WTC11 (cell line): ENCODE measurements around the gene GPC4. TPM values are rescaled to one million over a fixed set of nuclear protein-coding genes. Genes with fewer than 3 reads are reported as not detected.

Experiments
- ATAC-seq: fragments of 200-7000 bp; cut with Tn5 transposase; 2 replicates; pipeline ENCODE4 v1.10.0; 2021; ENCODE audit warnings: mild to moderate bottlenecking, moderate library complexity
- CTCF ChIA-PET: fragments of 300-600 bp; sonication (Branson Sonifier 250); formaldehyde crosslinking; loops from one replicate; lab custom pipeline; 2021; ENCODE audit warnings: antibody characterized with exemption; lab: Charles Lee
- POLR2A ChIA-PET: fragments of 350-600 bp; sonication (Branson Sonifier 250); formaldehyde crosslinking; loops from one replicate; lab custom pipeline; 2021; ENCODE audit warnings: antibody characterized with exemption; lab: Charles Lee
- DNase-seq: peaks from one replicate; pipeline ENCODE4 v3.0.0; 2021; ENCODE audit warnings: low spot score
- H3K27ac Mint-ChIP-seq: 2 replicates; pipeline ENCODE4 v1.8.0; 2021; ENCODE audit warnings: mixed read lengths
- H3K27me3 Mint-ChIP-seq: 2 replicates; pipeline ENCODE4 v1.8.0; 2021; ENCODE audit warnings: low read depth, mild to moderate bottlenecking, moderate library complexity, mixed read lengths
- H3K36me3 Mint-ChIP-seq: 2 replicates; pipeline ENCODE4 v1.8.0; 2021; ENCODE audit warnings: mixed read lengths
- H3K4me1 Mint-ChIP-seq: 2 replicates; pipeline ENCODE4 v1.8.0; 2022; ENCODE audit warnings: mixed read lengths
- H3K4me3 Mint-ChIP-seq: 2 replicates; pipeline ENCODE4 v1.8.0; 2021; ENCODE audit warnings: mild to moderate bottlenecking, moderate library complexity, mixed read lengths
- H3K9me3 Mint-ChIP-seq: 2 replicates; pipeline ENCODE4 v1.8.0; 2021; ENCODE audit warnings: mixed read lengths
- ATF3 ChIP-seq: sonication (generic); formaldehyde crosslinking; conservative IDR thresholded peaks from 2 replicates; pipeline ENCODE4 v1.8.1; 2022; ENCODE audit warnings: mild to moderate bottlenecking, missing genetic modification reagents
- CDX4 ChIP-seq: fragments of 250-450 bp; sonication (Bioruptor Pico); IDR thresholded peaks from 2 replicates; pipeline ENCODE4 v1.9.0; 2021; ENCODE audit warnings: moderate library complexity, mild to moderate bottlenecking, inconsistent platforms, borderline replicate concordance
- CREB1 ChIP-seq: sonication (generic); formaldehyde crosslinking; IDR thresholded peaks from 2 replicates; pipeline ENCODE4 v1.8.0; 2023; ENCODE audit warnings: mild to moderate bottlenecking, missing genetic modification reagents
- EMX1 ChIP-seq: fragments of 250-450 bp; sonication (Bioruptor Pico); IDR thresholded peaks from 2 replicates; pipeline ENCODE4 v1.8.0; 2021; ENCODE audit warnings: mild to moderate bottlenecking
- ESRRA ChIP-seq: sonication (generic); formaldehyde crosslinking; IDR thresholded peaks from 2 replicates; pipeline ENCODE4 v1.8.1; 2022; ENCODE audit warnings: mild to moderate bottlenecking, missing genetic modification reagents, borderline replicate concordance
- FOXJ3 ChIP-seq: sonication (generic); formaldehyde crosslinking; IDR thresholded peaks from 2 replicates; pipeline ENCODE4 v1.9.0; 2021; ENCODE audit warnings: missing genetic modification reagents, mild to moderate bottlenecking, borderline replicate concordance
- GABPB1 ChIP-seq: sonication (generic); formaldehyde crosslinking; IDR thresholded peaks from 2 replicates; pipeline ENCODE4 v1.8.1; 2023; ENCODE audit warnings: mild to moderate bottlenecking, missing genetic modification reagents
- GTF2I ChIP-seq: fragments of 250-450 bp; sonication (Bioruptor Pico); conservative IDR thresholded peaks from 2 replicates; pipeline ENCODE4 v1.4.0; 2021; ENCODE audit warnings: mild to moderate bottlenecking
- HMGA2 ChIP-seq: fragments of 250-450 bp; sonication (Bioruptor Pico); IDR thresholded peaks from 2 replicates; pipeline ENCODE4 v1.4.0; 2021; ENCODE audit warnings: mild to moderate bottlenecking, moderate library complexity
- HMGXB4 ChIP-seq: sonication (generic); formaldehyde crosslinking; IDR thresholded peaks from 2 replicates; pipeline ENCODE4 v1.8.1; 2023; ENCODE audit warnings: mild to moderate bottlenecking, moderate library complexity, missing genetic modification reagents
- IRF2 ChIP-seq: sonication (generic); formaldehyde crosslinking; IDR thresholded peaks from 2 replicates; pipeline ENCODE4 v1.8.0; 2022; ENCODE audit warnings: low read depth, missing genetic modification reagents, borderline replicate concordance
- NFATC4 ChIP-seq: fragments of 250-450 bp; sonication (Bioruptor Pico); IDR thresholded peaks from 2 replicates; pipeline ENCODE4 v1.9.0; 2021; ENCODE audit warnings: mild to moderate bottlenecking
- NFYB ChIP-seq: sonication (generic); formaldehyde crosslinking; conservative IDR thresholded peaks from 2 replicates; pipeline ENCODE4 v1.8.0; 2022; ENCODE audit warnings: low read depth, missing genetic modification reagents
- NR3C1 ChIP-seq: sonication (generic); formaldehyde crosslinking; conservative IDR thresholded peaks from 2 replicates; pipeline ENCODE4 v1.8.1; 2023; ENCODE audit warnings: low read depth, mild to moderate bottlenecking, missing genetic modification reagents
- PRRX2 ChIP-seq: fragments of 250-450 bp; sonication (Bioruptor Pico); IDR thresholded peaks from 2 replicates; pipeline ENCODE4 v1.8.0; 2021; ENCODE audit warnings: mild to moderate bottlenecking
- SMAD4 ChIP-seq: sonication (generic); formaldehyde crosslinking; IDR thresholded peaks from 2 replicates; pipeline ENCODE4 v1.8.0; 2022; ENCODE audit warnings: mild to moderate bottlenecking, missing genetic modification reagents
- SOX15 ChIP-seq: fragments of 250-450 bp; sonication (Bioruptor Pico); IDR thresholded peaks from 2 replicates; pipeline ENCODE4 v1.9.0; 2021; ENCODE audit warnings: mild to moderate bottlenecking
- SP1 ChIP-seq: sonication (generic); formaldehyde crosslinking; conservative IDR thresholded peaks from 2 replicates; pipeline ENCODE4 v1.8.1; 2022; ENCODE audit warnings: missing genetic modification reagents
- USF1 ChIP-seq: sonication (generic); formaldehyde crosslinking; IDR thresholded peaks from 2 replicates; pipeline ENCODE4 v1.8.0; 2022; ENCODE audit warnings: mild to moderate bottlenecking, missing genetic modification reagents
- USF2 ChIP-seq: sonication (generic); formaldehyde crosslinking; IDR thresholded peaks from 2 replicates; pipeline ENCODE4 v1.8.1; 2023; ENCODE audit warnings: mild to moderate bottlenecking, missing genetic modification reagents, moderate library complexity
- ZBTB43 ChIP-seq: sonication (generic); formaldehyde crosslinking; IDR thresholded peaks from 2 replicates; pipeline ENCODE4 v1.8.1; 2023; ENCODE audit warnings: mild to moderate bottlenecking, missing genetic modification reagents
- ZNF121 ChIP-seq: sonication (generic); formaldehyde crosslinking; IDR thresholded peaks from 2 replicates; pipeline ENCODE4 v1.8.0; 2023; ENCODE audit warnings: missing genetic modification reagents
- ZNF219 ChIP-seq: sonication (generic); formaldehyde crosslinking; IDR thresholded peaks from 2 replicates; pipeline ENCODE4 v1.8.0; 2023; ENCODE audit warnings: missing genetic modification reagents, mild to moderate bottlenecking, borderline replicate concordance
- ZNF671 ChIP-seq: fragments of 250-450 bp; sonication (Bioruptor Pico); IDR thresholded peaks from 2 replicates; pipeline ENCODE4 v1.8.0; 2021; ENCODE audit warnings: mild to moderate bottlenecking
- ZSCAN18 ChIP-seq: fragments of 250-450 bp; sonication (Bioruptor Pico); IDR thresholded peaks from 2 replicates; pipeline ENCODE4 v2.1.2; 2022; ENCODE audit warnings: mild to moderate bottlenecking, moderate library complexity
- total RNA-seq: library from RNA; stranded (reverse); gene quantifications from 3 replicates; pipeline ENCODE4 v1.2.3, GENCODE V29; 2021
- TF ChIP-seq, protein P1 (sequence below): sonication (generic); formaldehyde crosslinking; IDR thresholded peaks from 2 replicates; pipeline ENCODE4 v1.8.0; 2023; ENCODE audit warnings: missing genetic modification reagents
- TF ChIP-seq, protein P2 (sequence below): sonication (generic); formaldehyde crosslinking; IDR thresholded peaks from 2 replicates; pipeline ENCODE4 v1.8.1; 2022; ENCODE audit warnings: low read depth, mild to moderate bottlenecking, moderate library complexity, missing genetic modification reagents, borderline replicate concordance

GPC4 gene
- total RNA-seq, 1 experiment from 2014 or later = 144 TPM

GRCh38 chrX:133389975-133390374 lies 25.3 kb downstream of the GPC4 start:
- ChIA-PET CTCF (interaction anchor here (1.1 kb wide), 1 partner anchor 55 kb away, joined by 4 read pairs; no protein-coding TSS in a partner anchor), POLR2A (no interaction called here)
- no peak for ATAC-seq
- Mint-ChIP-seq H3K27ac (peak overlapping the region; percentile 6; the same call in 1 of the 2 replicates), H3K4me1 (peaks cover 74% of the 10 kb centered on the region), H3K4me3 (no peak overlapping the region), H3K27me3 (no peaks in the 10 kb centered on the region; the same call in 1 of the 2 replicates), H3K36me3 (no peaks in the 10 kb centered on the region), H3K9me3 (no peaks in the 10 kb centered on the region)
- DNase-seq = no peak
- TF ChIP-seq ATF3 (no peak), NFATC4 (CRISPR knock-in tag) (no peak), GABPB1 (CRISPR knock-in tag) (no peak), GTF2I (no peak), IRF2 (CRISPR knock-in tag) (no peak), ZNF219 (no peak), ESRRA (no peak), CREB1 (CRISPR knock-in tag) (no peak), NFYB (no peak), USF2 (CRISPR knock-in tag) (no peak), USF1 (CRISPR knock-in tag) (no peak), ZSCAN18 (CRISPR knock-in tag) (no peak)
- TF ChIP-seq, protein P1, sequence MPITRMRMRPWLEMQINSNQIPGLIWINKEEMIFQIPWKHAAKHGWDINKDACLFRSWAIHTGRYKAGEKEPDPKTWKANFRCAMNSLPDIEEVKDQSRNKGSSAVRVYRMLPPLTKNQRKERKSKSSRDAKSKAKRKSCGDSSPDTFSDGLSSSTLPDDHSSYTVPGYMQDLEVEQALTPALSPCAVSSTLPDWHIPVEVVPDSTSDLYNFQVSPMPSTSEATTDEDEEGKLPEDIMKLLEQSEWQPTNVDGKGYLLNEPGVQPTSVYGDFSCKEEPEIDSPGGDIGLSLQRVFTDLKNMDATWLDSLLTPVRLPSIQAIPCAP (CRISPR knock-in tag) = no peak

- H3K27ac Mint-ChIP-seq = 0 out of 2 replicates have a peak overlapping the region, but pooled peaks have one; percentile 41
- H3K4me3 Mint-ChIP-seq = no peak overlapping the region
- no peak for ATAC-seq
- no peaks in the 10 kb centered on the region for H3K9me3 Mint-ChIP-seq
- ChIA-PET POLR2A (no interaction called here), CTCF (no interaction called here)
- no peak for DNase-seq
- peaks cover 6% of the 10 kb centered on the region for H3K36me3 Mint-ChIP-seq
- no peaks in the 10 kb centered on the region; the same call in 1 of the 2 replicates for H3K27me3 Mint-ChIP-seq
- peaks cover 64% of the 10 kb centered on the region for H3K4me1 Mint-ChIP-seq
- no peak for TF ChIP-seq CDX4
- no peak for TF ChIP-seq SP1 (CRISPR knock-in tag)
- no peak for TF ChIP-seq FOXJ3 (CRISPR knock-in tag)
- no peak for TF ChIP-seq PRRX2 (CRISPR knock-in tag)
- no peak for TF ChIP-seq SMAD4
- TF ChIP-seq, protein P2, sequence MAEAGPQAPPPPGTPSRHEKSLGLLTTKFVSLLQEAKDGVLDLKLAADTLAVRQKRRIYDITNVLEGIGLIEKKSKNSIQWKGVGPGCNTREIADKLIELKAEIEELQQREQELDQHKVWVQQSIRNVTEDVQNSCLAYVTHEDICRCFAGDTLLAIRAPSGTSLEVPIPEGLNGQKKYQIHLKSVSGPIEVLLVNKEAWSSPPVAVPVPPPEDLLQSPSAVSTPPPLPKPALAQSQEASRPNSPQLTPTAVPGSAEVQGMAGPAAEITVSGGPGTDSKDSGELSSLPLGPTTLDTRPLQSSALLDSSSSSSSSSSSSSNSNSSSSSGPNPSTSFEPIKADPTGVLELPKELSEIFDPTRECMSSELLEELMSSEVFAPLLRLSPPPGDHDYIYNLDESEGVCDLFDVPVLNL (CRISPR knock-in tag) = no peak
- TF ChIP-seq HMGA2 (CRISPR knock-in tag) = no peak
- no peak for TF ChIP-seq ZNF121 (CRISPR knock-in tag)
- TF ChIP-seq, protein P1 (CRISPR knock-in tag) = no peak
- TF ChIP-seq ZNF671 = no peak
- no peak for TF ChIP-seq NR3C1 (CRISPR knock-in tag)
- TF ChIP-seq EMX1 (CRISPR knock-in tag) = no peak
- no peak for TF ChIP-seq HMGXB4 (CRISPR knock-in tag)
- no peak for TF ChIP-seq ZBTB43 (CRISPR knock-in tag)
- TF ChIP-seq SOX15 (CRISPR knock-in tag) = no peak
Observed at GRCh38 chrX:133384454-133384853, 30.8 kb downstream of the GPC4 start.
